Endothelial cell of hepatic sinusoid (primary cell): ENCODE measurements around the gene TPRG1.
"Not testable (repeated sequence)": the region's sequence is repeated elsewhere in the genome, so short reads cannot be mapped to it uniquely, and the experiment has no call there.

Source experiments
- in situ Hi-C: cut with HindIII; loops from 2 replicates; pipeline ENCODE4 v1.10.0; 2017; ENCODE audit warnings: low sequenced_read_pairs

The TPRG1 gene

DNA sequence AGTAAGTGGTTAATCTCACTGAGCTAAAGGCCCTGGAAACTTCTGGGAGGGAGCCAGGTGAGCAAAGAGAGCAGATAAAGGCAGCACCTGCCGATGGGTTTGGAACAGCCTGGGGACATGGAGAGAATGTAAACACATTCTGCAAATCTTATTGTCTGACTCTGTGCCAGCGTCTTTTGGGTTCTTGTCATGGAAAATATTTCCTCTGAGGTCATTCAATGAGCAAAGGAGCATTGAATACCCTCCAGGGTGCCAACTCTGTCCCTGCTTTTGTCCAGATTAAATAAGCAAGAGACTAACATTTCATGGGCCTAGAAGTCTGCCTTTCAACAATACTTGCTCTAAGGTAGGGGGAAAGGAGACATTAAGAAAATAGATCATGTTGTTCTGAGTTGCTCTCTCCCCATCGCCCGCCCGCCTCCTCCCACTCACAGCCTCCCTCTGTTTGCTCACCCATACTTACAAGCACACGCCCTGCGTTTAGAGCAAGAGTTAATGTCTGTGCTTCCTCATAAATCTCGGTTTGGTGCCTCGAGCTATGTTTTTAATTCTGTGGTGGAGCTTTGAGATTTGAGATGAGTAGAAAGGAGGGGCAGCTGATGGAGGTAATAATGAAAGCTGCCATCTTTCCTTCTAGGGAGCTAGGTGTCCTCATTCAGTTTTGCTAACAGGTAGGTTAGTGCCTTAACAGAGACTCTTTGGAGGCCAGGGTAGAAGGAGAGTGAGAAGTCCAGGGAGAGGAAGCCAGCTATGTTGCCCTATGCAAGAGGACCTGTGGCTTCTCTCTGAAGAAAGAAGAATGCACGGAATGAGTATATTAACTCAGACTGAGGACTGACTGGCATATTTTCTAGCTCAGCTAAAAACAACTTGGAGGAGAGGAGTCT, 132.9 kb downstream of the TPRG1 start:
- in situ Hi-C loops = no loop called here

DNA sequence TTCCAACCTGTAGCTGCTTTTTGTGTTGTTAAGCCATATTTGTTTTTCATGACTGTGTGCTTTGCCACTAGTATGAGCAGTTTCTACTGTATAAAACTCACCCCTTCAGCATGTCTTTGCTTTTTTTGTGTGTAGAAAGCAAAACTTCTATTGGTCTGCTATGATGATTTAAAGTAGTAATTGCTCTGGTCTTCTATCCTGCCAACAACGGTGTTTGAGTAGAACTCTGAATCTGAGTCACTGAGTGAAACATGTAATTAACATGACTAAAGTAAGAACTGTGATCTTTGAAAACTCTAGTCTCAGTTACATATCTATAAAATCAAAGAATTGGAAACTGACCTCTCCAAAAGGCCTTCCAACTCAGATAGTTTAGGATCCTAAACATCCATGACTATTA, 133.6 kb downstream of the TPRG1 start:
- in situ Hi-C loops = no loop called here

GRCh38 chr3:189307963-189308362, 136.2 kb downstream of the TPRG1 start:
- in situ Hi-C loops = no loop called here

DNA sequence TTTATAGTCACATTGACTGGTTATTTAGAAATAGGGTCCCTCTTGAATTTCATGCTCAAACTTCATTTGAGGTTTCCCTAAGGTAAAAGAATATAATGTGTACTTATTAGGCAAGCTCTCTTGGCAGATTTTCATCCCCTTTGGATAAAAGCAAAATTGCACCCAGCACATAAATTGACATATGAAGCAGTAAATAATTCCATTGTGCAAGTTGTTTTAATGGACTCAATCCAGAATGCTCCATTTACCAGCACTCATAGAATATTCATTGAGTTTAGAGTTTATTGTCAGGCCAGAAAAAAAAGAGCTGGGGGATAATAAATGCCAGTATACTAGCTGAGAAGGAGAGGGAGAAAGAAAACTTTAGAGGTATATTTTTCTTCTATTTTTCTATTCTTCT, 136.8 kb downstream of the TPRG1 start:
- in situ Hi-C loops = no loop called here

DNA sequence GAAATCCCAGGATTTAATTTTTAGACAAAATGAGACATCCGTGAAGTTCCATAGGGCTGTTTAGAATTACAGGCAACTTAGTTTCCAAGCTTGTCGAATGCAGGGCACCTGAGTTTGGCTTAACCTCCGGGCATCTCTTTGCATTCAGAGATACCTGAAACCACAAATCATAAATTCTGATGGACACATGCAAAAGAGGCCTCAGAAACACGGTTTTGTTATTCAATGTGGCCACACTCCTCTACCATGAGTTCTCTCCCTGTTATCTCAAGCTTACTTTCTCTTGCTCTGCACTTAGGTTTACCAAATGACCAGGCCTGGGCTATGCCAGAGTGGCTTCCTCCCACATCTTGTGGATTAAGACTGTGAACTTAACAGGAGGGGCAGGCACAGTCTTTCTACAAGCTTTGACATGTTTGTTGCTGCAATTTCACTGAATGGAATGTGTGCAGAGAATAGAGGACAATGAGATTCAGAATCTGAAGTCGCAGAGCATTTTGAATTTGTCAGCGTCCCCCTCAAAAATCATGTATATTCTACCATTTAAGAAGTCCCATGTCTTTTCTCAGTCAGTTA, 137.7 kb downstream of the TPRG1 start:
- in situ Hi-C loops = no loop called here

DNA sequence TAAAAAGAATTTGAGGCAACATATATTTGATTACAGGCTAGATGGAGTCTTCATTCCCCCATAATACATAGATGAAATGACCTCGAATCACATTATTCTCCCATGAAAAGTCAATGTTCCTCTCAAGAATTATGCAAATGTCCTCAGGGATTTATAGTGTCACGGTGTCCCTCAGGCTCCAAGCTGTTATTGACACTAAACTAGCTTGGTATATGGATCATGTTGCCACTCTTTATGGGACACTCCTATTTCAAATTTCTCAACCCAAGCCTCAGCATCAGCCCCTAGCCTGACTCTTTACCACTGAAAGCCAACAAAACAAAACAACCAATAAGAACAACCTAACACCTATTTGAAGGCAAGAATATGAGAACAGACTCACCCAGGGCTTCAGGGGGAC, 139.8 kb downstream of the TPRG1 start:
- in situ Hi-C loops = no loop called here

- in situ Hi-C loops = no loop called here
Measured at GRCh38 chr3:189312866-189313265, 141.1 kb downstream of the TPRG1 start.

- in situ Hi-C loops = no loop called here
Measured at GRCh38 chr3:189316296-189317019, 144.7 kb downstream of the TPRG1 start.

DNA sequence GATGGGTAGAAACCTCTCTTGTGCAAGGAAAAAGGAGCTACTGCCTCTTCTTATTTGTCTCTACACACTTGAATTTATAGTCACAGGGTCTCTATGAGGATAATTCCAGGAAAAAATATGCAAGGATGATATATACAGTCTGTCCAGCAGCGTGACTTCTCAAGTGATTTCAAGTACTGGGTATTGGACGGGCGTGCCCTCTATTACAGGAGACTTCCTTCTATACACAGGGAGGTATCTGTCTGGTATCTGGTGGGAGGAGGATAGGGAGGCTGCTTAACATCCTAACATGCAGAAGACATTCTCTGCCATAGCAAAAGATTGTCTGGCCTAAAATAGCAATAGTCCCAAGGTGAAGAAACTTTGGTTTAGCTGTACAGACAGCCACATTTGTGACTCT, 146.1 kb downstream of the TPRG1 start:
- in situ Hi-C loops = no loop called here

DNA sequence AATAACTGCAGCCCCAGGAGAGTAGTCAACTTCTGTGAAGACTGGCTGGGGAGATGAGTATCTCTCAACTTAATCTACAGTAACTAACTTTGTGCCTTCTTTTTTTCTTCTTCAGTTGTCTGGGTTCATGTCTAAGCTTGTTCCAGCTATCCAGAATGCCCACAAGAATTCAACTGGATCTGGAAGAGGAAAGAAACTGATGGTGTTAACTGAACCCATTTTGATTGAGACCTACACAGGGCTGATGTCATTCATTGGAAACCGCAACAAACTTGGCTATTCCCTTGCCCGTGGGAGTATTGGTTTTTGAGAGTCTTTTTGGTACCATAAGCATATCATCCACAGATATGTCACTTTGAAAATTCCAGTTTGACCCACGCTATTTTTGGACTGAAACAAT, 148.7 kb downstream of the TPRG1 start:
- in situ Hi-C loops = no loop called here

GRCh38 chr3:189322339-189322738, 150.6 kb downstream of the TPRG1 start:
- in situ Hi-C loops = no loop called here

GRCh38 chr3:189324538-189325138, 152.9 kb downstream of the TPRG1 start:
- in situ Hi-C loops = no loop called here

DNA sequence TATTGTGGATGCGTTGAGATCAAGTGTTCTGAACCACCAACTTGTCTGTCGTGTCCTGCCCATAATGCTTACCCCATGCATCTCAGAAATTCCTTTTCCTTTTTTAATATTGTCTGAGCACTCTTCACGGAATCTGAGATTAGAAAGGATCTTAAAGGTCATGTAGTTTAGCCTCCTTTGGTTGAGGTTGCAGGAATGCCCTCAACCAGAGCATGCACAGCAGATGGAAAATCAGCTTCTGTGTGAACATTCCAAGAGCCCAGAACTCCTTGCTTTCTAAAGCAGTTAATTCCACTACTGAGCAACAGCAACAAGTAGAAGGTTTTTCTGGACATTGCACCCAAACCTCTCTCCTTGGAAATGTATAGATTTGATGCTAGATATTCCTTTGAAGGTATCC, 153.7 kb downstream of the TPRG1 start:
- in situ Hi-C loops = no loop called here

GRCh38 chr3:189329630-189330029, 157.9 kb downstream of the TPRG1 start:
- in situ Hi-C loops = not testable (repeated sequence)

DNA sequence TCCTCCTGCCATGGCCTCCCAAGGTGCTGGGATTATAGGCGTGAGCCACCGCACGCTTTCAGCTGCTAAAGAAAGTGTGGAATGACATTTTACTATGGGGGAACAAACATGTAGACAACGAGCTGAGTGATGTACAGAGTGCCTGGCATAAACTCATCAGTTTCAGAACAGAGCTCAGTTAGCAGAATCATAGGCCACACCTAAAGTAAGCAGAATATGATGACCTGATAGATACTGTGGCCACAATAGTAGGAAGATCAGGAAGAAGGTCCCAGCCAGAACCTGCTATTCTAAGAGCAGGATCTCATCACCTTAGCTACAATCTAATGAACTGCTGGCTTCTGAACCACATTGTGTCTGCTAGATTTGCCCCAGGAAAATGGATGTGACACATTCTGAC, 158.3 kb downstream of the TPRG1 start:
- in situ Hi-C loops = no loop called here

DNA sequence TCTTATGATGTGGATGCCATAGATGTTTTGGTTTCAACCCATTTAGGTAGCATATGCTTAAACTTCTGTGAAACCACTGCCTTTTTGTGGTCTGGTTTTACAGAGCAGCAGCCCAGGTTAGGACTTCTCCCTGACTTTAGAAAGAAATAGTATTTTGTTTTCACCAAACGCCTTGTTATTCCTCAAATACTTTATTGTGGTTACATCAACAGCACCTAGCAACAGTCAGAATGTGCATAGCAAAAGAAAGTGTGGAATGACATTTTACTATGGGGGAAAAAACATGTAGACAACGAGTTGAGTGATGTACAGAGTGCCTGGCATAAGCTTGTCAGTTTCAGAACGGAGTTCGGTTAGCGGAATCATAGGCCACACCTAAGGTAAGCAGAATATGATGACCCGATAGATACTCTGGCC, 159.2 kb downstream of the TPRG1 start:
- in situ Hi-C loops = no loop called here

DNA sequence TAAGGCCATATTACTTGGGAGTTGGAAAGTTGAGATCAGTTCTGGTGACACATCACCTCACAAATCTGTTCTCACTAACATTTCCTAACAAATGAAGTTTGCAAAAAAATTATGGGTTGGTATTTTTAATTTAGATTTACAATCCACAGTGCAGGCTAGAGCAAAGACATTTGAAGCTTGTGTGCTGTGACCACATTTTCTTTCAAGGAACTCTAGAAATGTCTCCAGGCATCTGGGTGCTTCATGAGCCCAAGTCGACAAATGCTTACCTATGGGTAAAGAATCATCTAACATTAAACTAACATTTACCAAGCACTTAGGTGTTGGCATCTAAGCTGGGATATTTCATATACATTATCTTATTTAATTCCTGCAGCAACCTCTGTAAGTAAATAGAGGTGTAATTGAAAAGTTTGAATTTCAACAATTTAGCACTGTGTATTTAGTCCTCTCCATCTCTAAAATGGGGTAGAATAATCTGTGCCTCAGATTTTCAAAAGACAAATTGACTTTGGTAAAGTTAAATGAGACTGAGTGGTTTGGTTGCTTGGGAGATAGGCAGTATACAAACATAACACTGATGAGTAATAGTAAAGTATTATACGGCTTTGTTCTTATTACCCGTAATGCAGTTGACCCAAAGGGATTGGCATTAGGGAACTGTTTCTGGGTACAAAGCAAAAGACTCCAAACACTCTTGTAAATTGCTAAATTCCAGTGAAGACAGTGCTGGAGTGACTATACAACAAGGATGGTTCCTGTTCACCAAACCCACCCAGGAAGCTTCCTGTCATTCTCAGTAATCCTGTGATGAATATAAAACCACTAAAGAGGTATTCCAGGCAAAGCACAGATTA, 162.5 kb downstream of the TPRG1 start:
- in situ Hi-C loops = no loop called here

DNA sequence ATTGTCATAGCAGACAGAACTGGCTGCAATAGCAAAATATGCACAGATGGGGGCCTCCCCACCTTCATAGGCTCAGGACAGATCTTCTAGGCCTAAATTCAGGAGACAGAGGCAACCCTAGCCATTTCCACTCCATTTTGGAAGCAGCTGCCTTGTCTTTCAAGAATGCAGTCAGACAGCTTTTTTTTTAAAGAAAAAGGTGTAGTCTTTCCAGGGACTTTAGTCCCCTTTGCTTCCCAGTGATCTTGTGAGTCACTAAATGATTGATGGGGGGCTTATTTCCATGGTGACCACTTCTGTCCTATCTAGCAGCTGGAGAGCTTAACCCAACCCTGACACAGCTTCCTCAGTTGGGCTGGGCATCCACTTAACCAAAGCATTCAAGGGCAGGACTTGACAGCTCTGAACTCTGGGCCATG, 165.9 kb downstream of the TPRG1 start:
- in situ Hi-C loops = no loop called here

DNA sequence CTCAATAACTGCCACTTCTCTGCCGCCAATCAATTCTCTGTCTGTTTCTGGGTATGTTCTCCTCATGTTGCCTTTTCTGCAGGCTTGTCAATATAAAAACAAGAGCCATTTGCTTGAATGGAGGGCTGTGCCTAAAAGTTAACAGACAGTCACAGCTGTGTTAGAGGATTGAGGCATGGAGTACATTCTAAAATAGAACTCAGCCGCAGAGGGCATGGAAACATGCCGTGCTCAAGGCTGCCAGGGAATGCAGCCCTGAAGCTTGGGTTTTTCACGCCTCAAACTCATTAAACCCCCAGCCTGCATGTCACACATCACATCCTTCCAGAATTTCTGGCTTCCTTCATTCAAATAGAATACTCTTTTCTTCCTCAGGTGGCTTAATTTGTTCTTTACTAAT, 166.6 kb downstream of the TPRG1 start:
- in situ Hi-C loops = no loop called here

DNA sequence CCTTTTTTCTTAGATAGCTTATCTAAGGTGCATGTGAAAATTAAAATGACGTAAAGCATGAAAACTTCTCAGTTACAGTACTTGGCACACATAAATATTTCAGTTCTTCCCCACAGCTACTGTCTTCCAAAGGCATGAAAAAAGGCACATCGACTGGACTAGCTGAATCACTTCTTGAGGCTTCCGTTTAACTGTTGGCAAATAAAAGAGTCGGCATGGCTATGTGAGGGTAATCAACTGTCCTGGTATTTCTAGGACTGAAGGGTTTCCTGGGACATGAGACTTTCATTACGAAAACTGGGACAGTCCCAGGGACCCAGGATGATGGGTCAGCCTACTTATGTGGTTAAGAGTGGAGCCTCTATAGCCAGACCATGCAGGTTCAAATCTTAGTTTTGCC, 168.2 kb downstream of the TPRG1 start:
- in situ Hi-C loops = no loop called here
